Left forelimb (tissue), 1 donor: ENCODE data around the gene FGF10.

ENCODE experiments used
- DNase-seq: peaks from one replicate; pipeline ENCODE4 v3.0.0-alpha.2; 2018; ENCODE audit warnings: low spot score

Gene FGF10

DNA sequence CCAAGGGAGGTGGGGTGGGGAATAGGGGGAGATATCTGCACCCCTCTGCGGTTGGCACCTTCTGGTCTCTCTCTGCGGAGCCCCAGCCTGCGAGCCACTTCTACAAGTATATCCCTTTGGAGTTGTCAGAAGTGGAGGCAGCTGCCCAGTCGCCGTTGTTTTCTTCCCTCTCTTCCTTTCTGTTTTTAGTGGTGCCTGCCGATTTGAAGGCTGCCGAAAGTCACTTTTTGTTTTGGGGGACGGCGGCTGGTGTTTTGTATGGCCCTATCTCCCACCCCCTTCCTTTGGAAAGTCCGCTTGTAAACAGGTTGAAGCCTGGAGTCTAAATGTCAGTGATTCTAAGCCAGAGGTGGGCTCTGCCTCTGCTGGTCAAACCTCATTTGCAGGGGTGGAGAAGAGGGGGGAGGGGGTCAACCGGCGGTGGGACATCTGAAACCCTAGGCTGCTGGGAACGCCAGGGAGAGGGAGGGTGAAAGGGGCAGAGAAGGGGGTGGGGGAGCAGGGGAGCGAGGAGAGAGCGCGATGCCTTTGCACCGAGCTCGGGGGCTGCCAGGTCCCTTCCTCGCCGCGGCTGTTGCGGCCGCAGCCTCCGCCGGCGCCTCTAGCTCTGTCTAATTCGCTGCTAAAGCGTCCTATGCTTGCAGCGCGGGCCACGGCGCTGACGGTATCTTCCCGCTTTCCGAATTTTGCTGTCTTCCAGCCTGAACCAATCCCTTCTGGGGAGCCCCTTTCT lies at the start of gene FGF10:
FGF10 (minus strand) TSS at position 331 of the 733 bp plus-strand sequence. CDS start 738 bp downstream, outside the sequence.
- DNase-seq: peak; percentile 82

DNA sequence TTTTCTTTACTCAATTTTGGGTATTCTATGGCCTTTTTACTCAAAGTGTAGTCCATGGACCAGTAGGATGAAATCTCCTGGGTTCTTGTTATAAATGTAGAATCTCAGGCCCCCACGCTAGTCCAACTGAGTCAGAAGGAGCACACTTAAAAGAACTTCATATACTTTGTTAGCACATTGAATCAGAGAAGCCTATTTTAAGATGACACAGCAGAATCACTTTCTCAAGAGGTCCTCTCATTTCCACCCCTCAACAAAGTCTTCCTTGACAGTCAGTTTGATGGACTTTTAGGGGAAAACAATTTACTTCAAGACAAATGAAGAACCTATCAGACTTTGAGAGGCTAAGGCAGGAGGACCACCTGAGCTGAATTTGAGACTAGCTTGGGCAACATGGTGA lies 37.7 kb upstream of the FGF10 start:
- DNase-seq: no peak

DNA sequence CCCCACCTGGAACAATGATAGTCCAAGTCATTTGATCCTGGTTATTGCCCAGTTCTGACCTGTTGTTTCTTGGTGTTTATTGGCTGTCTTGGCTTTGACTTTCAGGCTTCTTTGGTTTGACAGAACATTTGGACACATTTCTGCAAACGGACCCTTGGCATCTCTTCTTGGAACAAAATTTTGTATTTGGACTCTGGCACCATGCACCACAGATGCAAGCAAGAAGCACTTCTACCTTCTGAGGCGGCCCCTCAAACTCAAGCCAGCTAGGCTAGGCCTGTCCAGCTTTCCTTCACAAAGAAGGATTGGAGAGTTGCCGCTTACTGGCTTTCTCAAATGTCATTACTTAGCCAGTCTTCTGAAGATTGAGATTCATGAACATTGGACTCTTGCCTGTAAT lies 23.1 kb upstream of the FGF10 start:
- DNase-seq: no peak

DNA sequence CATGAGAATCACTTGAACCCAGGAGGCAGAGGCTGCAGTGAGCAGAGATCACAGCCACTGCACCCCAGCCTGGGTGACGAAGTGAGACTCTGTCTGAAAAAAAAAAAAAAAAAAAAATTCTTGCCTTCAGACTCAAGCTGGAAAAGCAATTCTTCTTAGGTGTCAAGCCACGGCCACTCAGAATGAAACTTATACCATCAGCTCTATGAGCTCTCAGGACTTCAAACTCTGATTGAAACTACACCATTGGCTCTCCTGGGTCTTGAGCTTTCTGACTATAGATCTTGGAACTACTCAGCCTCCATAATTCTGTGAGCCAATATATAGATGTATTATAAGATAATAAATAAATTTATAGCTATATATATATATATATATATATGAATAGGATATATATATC lies 12.9 kb upstream of the FGF10 start:
- no peak for DNase-seq

DNA sequence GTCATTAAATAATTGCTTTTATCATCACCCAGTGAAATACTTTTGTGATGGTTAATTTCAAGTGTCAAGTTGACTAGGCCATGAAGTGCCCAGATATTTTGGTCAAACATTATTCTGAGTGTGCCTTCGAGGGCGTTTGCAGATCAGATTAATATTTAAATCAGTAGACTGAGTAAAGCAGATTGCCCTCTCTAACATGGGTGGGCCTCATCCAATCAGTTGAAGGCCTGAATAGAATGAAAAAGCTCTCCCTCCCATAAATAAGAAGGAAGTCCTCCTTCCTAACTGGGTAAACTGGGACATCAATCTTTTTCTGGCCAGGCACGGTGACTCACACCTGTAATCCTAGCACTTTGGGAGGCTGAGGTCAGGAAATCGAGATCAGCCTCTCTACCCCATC lies 12.4 kb upstream of the FGF10 start:
- no peak for DNase-seq

DNA sequence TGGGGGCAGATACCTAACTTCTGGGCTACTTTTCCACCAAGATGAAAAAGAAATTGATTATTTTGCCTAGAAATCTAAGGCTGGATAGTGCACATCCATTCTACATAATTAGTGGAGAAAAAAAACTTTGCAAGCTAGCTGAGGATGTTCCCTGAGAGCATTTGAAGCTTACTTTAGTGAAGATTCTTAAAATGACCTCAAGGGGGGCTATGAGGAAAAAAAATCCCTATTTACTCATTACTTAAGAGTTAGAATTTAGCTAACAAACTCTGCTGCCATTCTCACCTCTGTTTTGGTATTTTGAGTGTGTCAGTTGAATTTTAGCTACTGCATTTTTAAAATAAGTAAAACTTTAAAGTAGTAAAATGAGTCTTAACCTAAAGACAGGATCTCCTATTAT lies 9.2 kb upstream of the FGF10 start:
- no peak for DNase-seq

DNA sequence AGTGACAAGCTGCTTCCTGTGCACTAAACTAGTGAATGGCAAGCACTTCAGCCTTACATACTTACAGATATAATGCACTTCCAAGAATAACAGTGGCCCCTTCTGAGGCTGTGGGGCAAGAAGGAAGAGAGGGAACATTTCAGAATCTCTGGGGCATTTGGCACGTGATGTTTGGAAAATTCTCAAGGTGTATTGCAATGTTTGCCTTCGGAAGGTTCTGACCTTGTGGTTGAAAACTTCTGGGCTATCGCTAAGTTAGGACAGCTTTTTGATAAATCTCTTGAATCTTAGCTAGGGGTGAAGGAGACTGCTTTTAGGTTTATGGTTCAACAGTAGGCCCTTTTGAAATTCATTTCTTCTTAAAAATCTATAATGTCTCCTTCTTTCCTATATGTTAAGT lies 7.1 kb upstream of the FGF10 start:
- DNase-seq: no peak

DNA sequence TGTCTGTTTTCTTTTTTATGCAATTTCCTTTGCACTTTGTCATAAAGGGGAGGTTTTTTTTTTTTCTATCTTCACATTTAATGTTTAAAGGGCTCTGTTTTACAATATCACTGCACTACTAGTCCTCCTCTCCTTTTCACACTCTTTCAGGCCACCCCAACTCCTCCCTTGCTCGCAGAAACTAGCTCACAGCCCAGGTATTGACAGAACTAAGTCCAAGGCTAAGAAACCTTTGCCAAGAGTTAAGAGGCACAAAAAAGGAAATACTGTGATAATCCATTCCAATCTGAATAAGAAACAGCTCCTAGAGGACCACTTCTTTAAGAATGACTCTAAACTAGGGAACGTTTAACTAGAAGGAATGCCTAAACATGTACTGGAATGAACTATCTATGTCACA lies 1.1 kb upstream of the FGF10 start:
- no peak for DNase-seq

DNA sequence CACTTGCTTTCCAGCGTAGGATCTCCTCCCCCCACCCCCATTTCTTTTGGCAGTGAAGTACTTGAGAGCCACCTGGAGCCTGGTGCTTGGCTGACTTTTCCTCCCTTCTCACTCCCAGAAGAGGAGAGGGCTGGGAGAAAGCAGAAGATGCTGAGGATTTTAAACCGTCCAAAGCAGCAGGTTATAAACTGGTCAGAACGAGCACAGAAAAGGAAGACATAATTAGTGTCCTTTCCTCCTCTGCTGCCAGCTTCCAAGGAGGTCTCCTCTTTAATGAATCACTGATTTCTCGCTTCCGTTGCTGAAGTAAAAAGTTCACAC lies 563 bp upstream of the FGF10 start:
- no peak for DNase-seq

DNA sequence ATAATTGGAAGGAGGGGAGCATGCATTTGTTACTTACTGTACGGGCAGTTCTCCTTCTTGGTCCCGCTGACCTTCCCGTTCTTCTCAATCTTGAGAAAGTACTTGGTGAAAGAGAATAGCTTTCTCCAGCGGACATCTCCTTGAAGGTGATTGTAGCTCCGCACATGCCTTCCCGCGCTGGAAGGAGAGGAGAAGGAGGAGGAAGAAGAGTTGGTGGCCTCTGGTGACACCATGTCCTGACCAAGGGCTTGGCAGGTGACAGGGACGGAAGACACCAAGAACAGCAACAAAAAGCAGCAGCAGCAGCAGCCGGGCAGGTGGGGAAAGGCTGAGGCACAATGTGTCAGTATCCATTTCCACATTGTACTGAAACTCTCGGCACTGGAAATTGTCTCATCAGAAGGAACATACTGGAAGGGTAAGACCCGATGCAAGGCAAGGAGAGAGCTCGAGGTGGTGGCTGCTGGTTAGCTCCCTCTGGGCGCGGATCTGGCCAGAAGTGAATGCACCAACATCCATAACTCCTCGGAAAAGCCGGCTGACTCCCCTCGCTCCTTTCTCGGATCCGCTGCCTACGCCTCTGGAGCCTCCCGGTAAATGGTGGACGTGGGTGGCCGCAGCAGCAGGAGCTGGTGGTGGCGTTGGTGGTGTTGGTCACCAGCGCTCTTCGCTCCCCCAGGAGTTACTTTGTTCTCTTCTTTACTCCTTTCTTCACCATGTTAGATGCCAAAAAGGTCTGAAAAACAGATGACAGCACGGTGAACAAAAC lies 715 bp downstream of the FGF10 start:
- peak; percentile 77 for DNase-seq

DNA sequence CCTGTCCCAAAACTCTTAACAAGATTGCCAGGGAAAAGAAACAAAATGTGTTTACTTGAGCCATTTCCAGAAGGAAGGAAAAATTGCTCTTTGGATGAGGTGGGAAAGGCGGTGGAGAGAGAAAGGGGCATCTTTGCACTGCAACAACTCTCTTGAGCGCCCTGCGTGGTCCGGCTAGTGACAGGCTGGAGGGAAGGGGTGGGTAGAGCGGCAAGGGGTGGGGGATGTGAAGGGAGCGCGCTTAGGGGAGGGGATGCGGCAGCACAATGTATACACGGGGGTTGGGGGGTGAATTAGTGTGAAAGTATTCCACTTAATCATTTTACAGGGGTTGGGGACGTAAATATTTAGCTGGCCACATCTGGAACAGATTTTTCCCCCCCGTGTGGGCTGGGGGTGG lies 1.3 kb downstream of the FGF10 start:
- DNase-seq: peak; percentile 69

DNA sequence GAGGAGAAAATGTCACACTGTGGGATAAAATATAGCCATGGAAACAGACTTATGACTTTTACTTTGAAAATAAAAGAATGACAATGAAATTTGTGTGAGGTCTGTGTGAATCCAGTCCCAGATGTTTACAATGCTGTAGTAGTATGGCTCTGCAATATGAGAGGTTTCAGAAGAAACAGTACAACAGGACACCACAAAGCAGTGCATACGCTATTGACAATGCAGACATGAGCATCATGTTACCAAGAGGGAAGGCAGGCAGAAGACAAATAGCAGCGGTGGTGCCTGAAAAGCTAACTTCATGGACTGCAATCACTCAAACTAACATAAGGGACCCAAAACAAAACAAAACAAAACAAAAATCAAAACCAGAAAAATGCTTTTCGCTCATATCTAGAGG lies 1.8 kb downstream of the FGF10 start:
- DNase-seq: no peak

DNA sequence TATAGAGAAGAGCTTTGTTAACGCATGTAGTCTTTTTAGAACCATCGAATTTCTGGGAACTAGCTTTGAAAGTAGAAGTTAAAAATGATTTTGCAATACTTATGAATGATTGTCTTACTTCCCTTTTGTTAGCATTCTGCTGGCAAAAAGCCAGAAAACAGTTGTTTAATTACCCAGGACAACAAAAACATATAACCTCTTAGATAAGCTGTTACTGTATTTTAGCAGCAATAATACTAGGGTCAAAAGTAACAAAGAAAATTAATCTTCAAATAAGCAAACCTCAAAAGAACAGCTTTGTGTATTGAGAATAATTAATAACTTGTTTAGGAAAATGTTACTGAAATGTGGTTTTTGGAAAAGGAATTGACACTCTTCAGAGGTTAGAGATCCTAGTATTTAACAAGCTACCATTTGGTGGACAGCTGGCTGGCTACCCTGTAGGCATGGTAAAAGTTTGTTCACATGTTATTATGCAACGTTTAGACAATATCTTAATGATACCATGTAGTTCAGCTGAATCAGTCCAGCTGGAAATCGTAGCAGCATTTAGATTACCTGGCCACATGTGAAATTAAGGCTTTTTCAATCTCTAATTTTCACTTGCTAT lies 3.8 kb downstream of the FGF10 start:
- no peak for DNase-seq

DNA sequence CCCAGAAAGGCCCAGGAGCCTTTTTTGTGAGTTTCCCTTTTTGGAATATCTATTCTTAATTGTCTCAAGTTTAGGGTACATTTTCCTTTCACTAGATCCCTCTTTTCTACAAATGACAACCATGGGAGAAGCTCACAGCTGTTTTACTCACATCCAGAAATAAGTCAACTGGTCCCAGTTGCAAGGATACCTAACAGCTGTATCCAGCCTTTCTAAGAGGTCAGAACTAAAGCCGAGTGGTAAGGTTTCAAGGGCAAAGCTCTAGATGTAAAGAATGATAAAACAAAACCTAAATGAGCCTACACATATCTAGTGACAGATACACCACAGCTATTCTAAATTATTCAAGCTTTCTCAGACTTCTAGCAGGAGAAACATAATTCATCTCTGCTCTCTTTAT lies 4.4 kb downstream of the FGF10 start:
- no peak for DNase-seq

DNA sequence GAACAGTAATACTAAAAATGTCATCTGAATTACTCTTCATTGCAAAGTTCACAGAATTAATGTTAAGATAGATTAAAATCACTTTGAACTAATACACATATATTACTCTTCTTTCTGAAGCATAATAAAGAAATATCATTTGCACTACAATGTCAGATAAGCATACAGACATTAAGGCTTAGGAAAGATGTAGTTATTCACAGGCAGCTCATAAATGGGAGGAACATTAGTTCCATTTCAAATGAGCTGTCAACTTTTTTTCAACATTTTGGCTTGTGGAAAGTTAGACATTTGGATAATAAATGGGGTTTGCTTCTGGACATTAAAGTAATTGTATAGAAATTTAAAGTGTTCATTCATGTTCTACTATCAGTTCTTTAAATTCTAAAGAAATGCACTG lies 6.3 kb downstream of the FGF10 start:
- DNase-seq: no peak

DNA sequence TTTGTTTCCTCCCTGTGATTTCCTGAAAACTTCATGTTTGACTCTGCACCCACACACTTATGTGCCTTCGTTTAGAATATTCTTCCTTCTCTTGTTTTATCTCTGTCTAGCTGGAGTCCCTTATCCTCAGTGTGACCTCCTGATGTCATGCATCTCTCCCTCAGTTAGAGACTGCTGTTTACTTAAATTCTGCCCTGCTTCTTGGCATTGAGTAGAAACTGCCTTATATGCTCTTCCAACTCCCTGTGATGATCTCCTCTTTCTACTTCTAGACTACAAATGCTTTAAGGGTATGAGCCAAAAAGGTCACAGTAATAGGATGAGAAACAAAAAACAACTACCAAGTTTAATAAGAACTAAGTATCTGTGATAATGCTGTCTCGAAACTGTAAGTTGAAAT lies 12.2 kb downstream of the FGF10 start:
- DNase-seq: no peak

DNA sequence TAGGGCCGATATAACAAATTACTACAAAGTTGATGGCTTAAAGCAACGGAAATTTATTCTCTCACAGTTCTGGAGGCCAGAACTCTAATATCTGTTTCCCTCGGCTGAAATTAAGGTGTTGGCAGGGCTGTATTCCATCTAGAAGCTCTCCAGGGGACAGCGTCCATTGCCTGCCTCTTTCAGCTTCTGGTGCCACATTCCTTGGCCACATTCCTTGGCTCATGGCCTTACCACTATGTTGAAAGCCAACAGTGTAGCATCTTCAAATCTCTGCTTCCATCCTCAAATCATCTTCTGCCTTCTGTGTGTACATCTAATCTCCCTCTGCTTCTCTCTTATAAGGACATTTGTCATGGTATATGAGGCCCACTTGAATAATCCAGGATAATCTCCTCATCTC lies 17.2 kb downstream of the FGF10 start:
- DNase-seq: no peak

DNA sequence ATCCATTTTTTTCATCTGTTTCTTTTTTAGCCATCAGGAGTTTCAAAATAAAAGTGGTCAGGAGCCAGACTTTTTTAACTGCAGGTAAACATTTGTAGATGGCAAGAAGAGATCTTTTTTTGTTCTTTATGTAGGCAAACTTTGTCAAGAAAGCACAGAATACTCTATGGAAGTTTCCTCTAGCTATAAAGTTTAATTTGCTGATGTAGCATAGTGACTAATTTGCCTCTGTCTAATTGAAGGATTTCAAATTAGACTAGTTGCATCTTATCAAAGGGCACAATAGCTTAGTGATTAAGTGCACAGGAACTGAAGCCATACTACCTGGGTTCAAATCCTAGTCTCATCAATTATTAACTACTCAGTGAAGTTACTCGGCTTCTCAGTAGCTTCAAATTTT lies 22.0 kb downstream of the FGF10 start:
- no peak for DNase-seq

DNA sequence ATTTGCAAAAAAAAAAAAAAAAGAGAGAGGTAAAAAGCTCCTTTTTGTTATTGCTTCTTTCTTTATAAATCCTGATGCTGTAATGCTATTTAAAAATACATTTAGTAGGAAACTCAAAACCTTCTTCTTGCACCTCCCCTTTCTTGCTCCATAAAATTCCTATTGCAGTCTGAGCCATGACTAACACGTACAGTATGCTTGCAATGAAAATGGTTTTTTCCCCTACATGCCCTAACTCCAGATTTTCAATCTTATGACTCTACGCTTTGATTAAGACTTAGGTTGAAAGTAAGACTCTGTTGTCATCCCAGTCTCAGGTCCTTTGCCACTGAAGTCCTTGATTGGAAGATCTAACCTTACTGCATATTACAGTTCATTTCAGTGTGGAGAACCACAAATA lies 23.9 kb downstream of the FGF10 start:
- DNase-seq: no peak

DNA sequence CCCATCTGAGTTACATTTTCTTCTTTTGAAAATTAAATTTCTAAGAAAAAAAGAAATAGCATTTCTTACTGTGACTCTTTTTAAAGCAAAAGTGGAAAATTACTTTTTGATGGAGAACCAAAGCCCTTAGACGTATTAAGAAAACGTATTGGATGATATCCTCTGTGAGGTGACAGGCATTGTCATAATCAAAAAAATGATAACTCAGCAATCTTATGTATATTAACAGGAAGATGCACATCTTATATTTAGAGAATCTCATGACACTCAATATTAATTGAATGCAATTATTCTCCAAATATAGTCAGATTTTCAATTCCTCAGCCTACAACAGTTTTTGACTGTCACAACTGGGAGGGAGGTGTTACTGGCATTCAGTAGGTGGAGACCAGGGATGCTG lies 25.1 kb downstream of the FGF10 start:
- no peak for DNase-seq

DNA sequence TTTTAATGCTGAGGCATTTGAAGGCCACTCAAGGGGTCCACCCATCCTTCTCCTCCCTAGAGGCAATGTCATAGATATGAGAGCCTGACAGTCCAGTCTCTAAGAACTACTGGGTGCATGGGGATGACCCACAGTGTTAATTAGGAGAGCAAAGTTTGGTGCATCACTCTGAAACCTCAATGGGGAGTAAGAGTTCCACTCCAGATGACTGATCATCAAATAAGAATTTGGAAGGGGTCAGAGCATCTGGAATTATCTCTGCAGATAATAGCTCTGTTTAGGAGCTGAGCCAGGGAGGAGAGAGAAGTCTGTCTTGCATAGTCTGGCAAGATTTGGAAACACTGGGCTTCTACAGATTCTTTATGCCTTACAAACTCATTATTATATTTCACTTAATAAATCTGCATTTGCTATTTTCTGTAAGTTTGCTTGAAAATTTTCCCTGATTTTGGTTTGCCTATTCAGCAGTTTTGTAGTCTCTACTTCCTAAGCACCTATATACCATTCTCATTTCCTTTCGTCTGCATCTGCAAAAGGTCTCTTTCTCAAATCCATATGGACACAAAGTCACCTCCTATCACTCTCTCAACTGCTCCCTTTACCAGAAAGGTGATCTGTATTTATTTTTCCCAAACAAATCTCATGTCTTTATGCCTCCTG lies 27.7 kb downstream of the FGF10 start:
- DNase-seq: no peak

DNA sequence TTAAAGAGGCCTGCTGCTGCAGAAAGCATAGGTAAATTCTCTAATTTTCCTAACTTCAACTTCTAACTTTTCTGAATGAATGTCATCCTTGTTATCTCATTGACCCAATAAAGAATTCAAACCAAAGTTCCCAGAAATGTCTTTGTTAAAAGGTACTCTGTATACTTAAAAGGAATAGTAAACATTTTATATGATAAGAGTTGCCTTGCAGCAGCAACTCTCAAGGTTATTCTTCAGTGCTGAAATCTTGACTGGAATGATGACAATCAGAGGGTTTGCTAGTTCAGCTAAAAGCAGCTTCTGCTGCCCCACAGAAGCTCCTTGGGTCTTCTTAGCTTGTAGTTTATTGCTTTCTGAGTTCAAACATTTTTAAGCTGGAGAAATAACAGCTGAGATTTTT lies 28.3 kb downstream of the FGF10 start:
- no peak for DNase-seq

DNA sequence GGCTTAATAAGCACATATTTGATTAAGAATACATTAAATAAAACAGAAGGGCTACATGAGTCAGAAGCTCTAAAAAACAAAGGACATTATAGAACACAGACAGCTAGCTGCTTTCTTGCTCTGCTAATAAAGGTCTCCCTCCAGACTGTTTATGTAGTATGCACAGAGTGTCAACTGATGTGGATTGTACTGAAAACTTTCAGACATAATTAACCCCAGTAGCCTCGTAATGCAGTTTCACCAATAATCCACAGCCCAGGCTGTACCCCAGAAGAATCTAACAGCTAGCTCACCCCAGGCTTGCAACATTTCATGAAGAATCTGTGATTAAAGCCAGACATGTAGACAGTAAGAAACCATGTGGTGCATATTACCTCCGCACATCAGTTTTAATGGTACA lies 30.8 kb downstream of the FGF10 start:
- DNase-seq: no peak
